ENCODE results near the gene ALDH3A2.

The ALDH3A2 gene

DNA sequence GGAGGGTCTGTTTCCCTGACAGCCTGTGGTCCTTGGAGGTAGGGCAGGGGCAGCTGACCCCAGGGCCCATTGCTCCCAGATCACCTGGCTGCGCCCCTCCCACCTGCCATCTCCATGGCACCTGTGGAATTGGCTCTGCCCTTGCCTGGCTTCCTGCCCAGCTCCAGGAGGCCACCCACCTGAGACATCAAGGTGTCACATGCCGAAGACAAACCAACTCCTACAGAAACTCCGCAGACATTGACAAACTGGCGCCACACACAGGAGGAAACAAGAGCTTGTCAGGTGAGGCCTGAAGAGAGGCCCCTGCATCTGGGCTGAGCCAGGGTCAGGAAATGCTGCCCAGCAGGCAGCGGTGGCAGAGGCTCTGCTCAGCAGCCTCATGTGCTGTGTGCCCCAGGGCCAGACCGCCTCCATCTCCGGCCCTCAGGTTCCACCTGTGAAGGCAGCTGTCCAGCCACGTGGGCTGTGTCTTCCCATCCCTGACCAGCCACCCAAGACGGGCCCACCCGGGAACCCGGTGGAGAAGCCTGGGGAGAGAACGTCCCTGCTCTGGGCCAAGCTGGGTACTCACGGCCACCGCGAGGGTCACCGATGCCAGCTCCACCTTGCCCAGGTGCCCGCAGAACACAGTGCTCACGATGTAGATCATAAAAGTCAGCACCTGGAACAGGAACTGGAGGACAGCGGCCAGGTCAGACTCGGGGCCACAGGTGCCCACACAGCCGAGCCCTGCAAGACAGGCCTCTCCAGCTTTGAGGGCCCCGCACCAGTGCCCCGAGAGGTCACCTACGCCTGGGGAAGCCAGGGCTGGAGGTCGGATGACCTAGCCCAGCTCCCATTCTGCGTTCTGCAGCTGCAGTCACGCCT lies 66.2 kb downstream of the ALDH3A2 start:
- no peak for DNase-seq (ENCODE audit: low spot score)

DNA sequence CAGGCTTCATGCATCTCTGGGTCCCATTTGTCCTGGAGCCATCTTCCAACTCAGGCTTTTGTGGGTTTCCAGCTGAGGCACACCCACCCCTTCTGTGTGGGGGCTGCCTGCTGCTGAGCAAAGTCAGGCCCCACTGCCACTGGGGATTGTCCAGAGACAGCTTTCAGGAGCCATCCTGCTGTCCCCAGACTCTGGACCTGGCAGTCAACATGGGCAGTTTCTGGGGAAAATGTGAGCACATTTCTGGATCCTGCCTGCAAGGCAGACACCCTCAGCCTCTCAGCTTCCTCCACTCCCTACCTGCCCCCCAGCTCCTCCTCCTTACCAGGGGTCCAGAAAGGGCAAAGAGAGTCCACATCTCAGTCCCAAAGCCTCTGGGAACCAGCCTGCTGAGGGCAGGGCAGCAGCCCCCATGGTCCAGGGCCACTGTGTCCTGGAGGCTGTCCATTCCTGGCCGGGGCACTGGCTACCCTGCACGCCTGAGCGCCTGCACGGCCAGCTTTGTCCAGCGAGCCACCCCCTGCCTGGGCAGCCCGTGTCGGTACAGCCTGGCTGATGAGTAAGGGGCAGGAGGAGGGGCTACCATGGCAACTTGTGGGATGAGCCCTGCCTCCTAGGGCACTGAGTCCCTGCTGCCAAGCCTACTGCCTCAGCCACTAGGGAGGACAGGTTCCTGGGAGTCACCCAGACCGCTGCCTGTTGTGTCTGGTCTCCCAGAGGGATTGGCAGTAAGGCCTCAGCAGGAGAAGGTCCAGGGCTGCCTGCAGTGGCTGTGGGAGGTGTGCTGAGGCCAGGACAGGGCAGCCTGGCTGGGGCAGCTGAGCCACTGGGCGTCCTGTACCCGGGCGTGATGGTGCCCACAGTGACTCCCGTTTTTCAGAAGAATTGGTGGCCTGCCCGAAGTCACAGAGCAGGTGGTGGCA lies 67.8 kb downstream of the ALDH3A2 start, which contains the start of gene SLC47A2:
Gene SLC47A2, minus strand, starts transcription at position 477 of the 923 bp plus-strand sequence. Its CDS starts 29 bp downstream, at position 448.
- no peak for DNase-seq (ENCODE audit: low spot score)

DNA sequence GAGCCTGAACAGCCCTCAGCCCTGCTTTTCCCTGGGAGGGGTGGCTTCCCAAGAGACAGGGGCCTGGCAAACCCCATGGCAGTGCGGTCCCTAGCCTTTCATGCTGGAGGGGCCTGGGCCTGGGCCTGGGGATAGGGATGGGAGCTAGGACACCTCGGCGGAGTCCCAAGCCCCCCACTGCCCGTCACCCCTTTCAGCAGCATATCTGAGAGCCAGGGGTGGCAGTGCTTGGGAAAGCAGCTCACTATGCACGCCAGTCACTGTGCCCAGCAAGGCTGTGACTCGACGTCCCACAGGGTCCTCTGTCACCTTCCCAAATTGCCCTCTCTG lies 68.4 kb downstream of the ALDH3A2 start:
- DNase-seq (ENCODE audit: low spot score): no peak

DNA sequence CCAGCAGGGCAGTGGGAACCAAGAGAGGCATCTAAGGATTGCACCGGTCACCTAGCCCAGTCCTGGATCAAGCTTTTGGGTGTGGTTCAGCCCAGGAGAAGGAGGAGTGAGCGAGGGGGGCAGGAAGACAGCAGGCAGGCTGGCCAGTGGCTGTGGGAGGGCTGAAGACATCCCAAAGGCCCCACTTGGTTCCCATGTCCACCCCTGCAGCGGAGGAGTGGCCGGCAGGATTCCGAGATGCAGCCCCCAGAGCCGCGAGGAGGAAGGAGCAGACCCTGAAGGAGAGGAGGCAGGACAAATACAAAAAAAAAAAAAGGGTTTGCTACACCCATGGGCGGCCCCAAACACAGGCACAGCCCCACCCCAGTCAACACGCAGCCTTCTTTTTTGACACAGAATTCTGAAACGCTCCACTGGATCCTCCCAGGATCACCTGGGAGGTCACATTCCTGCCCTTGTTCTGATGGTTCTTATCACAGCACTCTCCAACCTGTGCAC lies 68.9 kb downstream of the ALDH3A2 start:
- no peak for DNase-seq (ENCODE audit: low spot score)

DNA sequence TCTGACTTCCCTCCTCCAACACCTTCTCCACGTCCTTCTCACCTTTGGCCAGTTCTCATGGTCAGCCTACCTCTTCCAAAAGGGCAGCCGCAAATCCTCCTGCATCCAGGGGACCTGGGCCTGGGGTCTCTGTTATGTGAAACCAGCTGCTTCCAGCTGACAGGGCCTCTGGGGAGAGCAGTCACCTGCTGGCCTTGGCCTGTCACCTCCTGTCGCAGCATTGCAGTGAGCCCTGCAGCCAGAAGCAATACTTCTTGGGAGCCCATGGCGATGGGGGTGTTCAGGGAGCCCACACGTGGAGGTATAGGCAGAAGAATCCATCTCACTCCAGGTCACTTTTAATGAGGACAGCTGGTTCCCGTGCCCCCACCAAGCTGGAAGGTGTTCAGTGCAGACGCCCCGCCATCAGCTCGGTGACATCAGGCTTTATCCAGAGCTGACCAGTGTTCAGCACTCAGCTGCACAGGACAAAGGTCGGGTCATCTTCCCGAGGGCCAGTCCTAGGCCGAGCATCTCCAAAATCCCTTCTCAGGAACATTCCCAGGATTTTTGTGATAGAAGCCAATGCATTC lies 69.6 kb downstream of the ALDH3A2 start:
- no peak for DNase-seq (ENCODE audit: low spot score)

DNA sequence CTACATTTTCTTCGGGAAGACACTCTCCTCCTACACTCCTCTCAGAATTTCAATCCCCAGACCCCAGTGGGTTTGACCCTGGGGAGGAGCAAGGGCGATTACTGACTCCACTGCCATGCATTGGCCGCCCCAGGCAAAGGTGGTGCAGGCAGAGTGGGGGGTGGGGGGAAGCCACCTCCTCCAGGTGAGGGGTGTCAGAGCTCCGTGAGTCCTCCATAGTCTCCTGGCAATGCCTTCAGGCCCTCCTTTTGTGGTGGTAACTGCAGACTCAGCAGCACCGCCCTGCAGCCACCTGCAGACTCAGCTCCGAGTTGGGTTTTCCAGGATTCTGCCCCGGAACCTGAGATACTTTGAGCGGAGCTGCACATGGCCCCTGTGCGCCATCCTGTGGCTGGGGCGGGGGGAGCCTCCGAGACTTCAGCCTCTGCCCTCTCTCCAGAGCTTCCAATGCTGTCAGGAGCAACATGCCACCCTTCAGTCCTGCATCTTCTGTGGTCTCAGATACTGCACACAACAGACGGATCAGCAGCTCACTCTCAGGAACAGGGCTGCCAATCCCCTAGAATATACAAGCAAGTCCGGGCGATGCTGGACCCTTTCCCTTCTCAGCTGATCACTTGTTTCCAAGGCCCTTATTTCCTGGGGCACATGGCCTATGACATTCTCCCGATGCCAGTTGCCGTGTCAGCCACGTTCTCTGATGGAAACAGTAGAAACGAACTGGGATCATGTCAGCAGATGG lies 70.2 kb downstream of the ALDH3A2 start:
- DNase-seq (ENCODE audit: low spot score): no peak

DNA sequence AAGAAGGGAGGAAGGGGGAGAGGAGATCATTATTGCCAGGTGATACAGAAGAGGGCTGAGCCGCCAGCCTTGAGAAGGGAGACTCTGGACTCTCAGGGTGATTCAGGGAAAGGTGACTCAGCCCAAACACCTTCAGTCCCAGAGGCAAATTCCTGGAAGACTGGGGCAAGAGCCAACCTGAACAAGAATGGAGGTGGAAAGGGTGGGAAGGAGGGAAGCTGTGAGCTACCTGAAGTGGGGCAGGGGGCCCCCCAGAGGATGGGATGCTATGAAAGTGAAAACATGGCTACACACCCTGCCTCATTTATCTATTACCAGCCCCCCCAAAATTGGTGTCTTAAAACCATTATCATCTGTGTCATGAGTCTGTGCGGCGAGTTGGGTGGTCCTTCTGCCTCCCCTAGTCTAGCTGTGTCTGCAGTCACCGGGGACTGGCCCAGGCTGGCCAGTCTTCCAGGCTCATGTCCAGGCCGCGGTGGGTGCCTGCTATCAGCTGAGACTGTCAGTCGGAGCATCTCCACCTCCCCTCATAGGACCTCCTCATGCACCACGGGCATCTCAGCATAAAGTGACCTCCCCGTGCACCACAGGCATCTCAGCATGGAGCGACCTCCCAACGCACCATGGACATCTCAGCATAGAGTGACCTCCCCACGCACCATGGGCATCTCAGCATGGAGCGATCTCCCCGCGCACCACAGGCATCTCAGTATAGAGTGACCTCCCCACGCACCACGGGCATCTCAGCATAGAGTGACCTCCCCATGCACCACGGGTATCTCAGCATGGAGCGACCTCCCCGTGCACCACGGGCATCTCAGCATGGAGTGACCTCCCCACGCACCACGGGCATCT lies 71.0 kb downstream of the ALDH3A2 start:
- no peak for DNase-seq (ENCODE audit: low spot score)

DNA sequence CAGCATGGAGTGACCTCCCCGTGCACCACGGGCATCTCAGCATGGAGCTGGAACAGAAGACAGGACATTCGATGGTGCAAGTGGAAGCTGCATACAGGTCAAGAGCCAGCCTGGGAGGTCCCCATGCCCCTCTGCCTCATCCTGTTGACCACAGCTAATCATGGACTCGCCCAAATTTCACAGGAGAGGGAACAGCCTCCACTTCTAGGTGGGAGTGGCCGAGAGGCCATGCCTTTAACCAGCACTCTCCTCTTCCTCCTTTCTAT lies 71.6 kb downstream of the ALDH3A2 start:
- no peak for DNase-seq (ENCODE audit: low spot score)

DNA sequence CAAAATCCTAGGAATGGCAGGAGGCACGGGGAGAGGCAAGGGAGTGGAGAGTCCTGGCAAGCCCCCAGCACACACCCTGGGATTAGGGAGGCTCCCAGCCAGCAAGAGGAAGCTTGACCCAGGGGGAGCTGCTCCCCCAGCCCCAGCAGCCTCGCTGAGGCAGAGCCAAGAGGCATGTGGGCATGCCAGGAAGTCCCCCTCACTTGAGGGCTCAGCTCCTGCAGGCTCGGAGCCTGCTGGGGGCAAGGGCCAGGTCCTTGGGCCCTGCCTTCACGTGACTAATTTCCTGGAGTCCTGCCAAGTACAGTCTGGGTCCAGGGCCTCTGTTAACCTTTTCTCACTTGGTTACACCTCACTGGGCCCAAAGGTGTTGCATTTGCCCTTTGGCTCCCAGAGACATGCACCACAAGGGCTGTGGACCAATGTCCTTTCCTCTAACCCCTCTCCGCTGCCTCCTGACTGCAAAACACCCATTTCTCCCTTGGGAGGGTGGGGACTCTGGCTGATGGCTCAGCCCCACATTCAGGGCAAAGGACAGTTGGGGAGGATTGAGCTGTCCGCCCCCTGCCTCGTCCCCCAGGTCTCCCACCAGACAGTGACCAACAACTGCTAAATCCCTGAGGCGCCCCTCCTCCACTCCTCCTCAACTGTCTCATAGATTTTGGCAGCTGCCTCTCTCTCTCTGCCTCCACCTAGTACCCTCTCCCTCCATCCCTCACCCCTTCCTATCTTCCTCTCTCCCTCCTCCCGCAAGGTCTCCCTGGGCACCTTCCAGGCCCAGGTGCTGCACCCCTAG lies 72.3 kb downstream of the ALDH3A2 start:
- DNase-seq (ENCODE audit: low spot score): no peak

DNA sequence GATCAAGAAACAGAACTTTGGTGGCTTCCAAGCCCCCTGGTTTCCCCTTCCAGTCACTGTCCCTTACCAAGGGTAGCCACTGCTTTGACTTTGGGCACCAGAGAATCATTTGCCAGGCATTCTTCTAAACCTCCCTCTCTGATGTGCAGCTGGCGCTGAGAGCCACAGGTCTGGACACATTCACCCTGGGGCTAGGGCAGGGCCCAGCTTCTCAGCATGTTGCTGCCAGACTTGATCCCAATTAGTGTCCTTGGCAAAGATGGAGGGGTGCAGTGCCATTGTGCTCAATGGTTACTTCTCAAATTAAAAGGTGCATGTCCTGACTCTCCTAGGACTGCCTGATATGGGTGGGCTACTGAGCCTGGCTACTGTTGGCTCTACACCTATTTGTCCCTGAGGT lies 75.4 kb downstream of the ALDH3A2 start:
- peak; percentile 28 for DNase-seq (ENCODE audit: low spot score)

DNA sequence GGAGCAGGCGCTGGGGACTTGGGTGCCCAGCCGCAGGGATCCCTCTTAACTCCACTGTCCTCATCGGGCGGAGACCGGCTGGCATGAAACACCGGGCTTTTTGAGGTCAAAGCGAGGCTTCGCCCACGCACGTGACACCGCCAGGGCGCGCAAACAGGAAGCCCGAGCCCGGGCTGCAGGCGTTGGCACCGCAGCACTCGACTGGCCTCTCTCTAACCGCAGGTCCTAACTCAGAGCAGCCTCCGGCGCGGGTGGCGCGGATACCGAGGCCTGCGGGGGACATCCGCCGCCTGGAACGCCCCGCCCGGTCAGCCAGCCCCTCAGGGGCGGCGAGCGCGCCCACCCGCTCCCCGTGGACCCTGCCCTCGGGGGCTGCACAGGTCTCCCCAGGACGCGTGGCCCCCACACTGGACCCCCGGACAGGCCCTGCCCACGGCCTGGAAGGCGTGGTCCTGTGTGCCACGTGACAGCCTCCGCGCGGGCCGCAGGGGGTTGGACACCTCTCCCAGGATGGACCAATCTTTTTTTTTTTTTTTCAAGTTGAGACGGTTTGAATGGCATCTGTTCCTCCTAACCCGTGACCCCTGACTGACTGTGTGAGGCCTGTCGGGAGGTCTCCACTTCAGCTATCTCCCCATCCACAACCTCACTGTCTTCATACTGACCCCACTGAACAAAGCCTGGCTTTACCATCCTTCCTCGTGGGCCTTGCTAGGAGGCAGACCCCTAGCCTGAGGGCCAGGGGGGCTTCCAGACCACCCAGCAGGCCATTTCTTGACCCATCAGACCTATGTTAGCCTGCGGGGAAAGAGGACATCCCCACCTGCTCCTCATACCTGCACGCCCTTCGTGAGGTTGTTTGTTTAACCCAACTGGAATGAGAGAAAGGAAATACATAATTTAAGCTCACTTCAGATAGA lies 76.2 kb downstream of the ALDH3A2 start:
- peak; percentile 84 for DNase-seq (ENCODE audit: low spot score)

DNA sequence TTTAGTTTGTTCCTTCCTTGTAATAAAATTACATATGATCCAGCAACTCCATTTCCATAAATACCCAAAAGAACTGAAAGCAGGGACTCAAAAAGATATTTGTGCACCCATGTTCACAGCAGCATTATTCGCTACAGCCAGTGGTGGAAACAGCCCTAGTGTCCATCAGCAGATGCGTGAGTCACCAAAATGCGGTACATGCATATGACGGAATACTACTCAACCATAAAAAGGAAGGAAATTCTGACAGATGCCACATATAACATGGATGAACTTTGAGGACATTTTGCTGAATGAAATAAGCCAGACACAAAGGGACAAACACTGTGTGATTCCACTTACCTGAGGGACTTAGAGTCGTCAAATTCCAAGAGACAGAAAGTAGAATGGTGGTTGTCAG lies 76.9 kb downstream of the ALDH3A2 start:
- no peak for DNase-seq (ENCODE audit: low spot score)

DNA sequence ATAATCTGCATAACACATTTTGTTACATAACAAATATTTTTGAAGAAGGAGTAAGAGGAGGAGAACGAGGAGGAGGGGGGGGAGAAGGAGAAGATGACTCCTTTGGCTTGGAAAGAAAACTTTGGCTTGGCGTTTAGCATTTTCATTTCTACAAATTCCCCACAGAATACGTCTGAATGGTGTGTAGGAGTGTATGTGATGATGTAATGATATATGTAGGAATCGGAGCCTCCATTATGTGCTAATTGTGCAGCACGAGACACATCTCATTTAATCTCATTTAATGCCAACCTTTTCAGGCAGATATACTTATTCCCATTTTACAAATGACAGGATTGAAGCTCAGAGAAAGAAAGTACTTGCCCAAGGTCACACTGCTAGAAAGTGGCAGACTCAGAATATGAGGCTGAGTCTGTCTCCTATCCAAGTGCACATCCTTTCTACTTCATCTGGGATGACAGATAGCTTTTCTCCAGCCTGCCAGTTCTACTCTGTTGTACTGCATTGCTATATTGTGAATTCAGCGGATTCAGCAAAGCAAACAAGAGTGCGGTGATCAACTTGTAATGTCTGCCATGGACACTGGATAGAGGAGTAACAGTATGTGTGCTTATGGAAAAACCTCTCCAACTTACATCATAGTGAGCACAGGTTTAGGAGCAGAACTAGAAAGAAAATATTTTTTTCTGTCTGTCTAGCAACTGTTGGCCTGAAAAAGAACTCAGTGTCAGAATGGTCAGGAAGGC lies 78.3 kb downstream of the ALDH3A2 start:
- DNase-seq (ENCODE audit: low spot score): no peak
